B cell (primary cell): ENCODE data around the gene PHACTR1.

Source experiments
- EZH2 ChIP-seq: IDR thresholded peaks from 2 replicates; pipeline ENCODE4 v1.6.1; 2012; ENCODE audit warnings: borderline replicate concordance, low read depth, mild to moderate bottlenecking, moderate library complexity, low read length; ENCODE audit not compliant: insufficient read depth, poor library complexity, severe bottlenecking
- TF ChIP-seq, protein P1 (sequence below): fragments of 200-600 bp; IDR thresholded peaks from one replicate; pipeline ENCODE4 v1.8.0; 2022; ENCODE audit warnings: antibody characterized with exemption, mild to moderate bottlenecking

DNA sequence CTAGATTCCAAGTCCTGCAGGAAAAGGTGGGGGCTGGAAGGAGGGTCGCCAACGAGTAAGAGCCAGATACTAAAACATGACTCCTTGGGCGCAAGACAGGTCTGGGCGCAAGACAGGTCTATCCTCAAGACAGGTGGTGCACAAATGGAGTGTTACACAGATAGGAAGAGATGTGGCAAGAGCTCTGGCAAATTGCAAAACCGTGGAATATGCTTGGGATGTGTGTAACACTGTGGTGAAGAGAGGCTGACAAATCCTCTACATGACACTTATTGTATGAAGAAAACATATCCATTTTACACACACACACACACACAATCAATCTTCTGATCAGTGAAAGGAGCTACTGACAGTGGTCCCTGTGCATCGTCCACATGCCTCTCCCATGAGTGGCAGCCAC is 534.1 kb downstream of the PHACTR1 start:
- TF ChIP-seq, protein P1, sequence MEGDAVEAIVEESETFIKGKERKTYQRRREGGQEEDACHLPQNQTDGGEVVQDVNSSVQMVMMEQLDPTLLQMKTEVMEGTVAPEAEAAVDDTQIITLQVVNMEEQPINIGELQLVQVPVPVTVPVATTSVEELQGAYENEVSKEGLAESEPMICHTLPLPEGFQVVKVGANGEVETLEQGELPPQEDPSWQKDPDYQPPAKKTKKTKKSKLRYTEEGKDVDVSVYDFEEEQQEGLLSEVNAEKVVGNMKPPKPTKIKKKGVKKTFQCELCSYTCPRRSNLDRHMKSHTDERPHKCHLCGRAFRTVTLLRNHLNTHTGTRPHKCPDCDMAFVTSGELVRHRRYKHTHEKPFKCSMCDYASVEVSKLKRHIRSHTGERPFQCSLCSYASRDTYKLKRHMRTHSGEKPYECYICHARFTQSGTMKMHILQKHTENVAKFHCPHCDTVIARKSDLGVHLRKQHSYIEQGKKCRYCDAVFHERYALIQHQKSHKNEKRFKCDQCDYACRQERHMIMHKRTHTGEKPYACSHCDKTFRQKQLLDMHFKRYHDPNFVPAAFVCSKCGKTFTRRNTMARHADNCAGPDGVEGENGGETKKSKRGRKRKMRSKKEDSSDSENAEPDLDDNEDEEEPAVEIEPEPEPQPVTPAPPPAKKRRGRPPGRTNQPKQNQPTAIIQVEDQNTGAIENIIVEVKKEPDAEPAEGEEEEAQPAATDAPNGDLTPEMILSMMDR: no peak
- TF ChIP-seq EZH2: no peak
